Stomach smooth muscle (tissue), 2 donors: ENCODE data around the gene CPOX.

Source experiments
- H3K27ac ChIP-seq: one replicate; pipeline ENCODE4 v1.7.0; 2013; ENCODE audit warnings: mild to moderate bottlenecking, low read length, inconsistent platforms
- H3K27me3 ChIP-seq, 2 donors: one replicate each; pipeline ENCODE4 v1.7.0; 2013; ENCODE audit warnings: low read length in 2 of 2; ENCODE audit not compliant: insufficient read depth in 2 of 2, control insufficient read depth in 1 of 2
- H3K36me3 ChIP-seq, 2 donors: one replicate each; pipeline ENCODE4 v1.7.0; 2013; ENCODE audit warnings: low read length in 2 of 2; ENCODE audit not compliant: control insufficient read depth in 2 of 2, insufficient read depth in 2 of 2
- H3K4me1 ChIP-seq: one replicate; pipeline ENCODE4 v1.7.0; 2013; ENCODE audit warnings: low read length; ENCODE audit not compliant: control insufficient read depth, insufficient read depth
- H3K4me3 ChIP-seq, 2 donors: one replicate each; pipeline ENCODE4 v1.7.0; 2013; ENCODE audit warnings: low read length in 2 of 2
- H3K9ac ChIP-seq, 2 donors: one replicate each; pipeline ENCODE4 v1.7.0; 2013; ENCODE audit warnings: low read length in 2 of 2, mild to moderate bottlenecking in 1 of 2
- H3K9me3 ChIP-seq, 2 donors: one replicate each; pipeline ENCODE4 v1.7.0; 2013; ENCODE audit warnings: low read length in 2 of 2; ENCODE audit not compliant: control insufficient read depth in 2 of 2
- donor health status: healthy.
- donor health status: Pancreatic carcinoma.

CPOX gene

GRCh38 chr3:98612996-98613517 is 19.6 kb upstream of the CPOX start:
- H3K4me1 ChIP-seq = no peaks in the 10 kb centered on the region
- no peaks in the 10 kb centered on the region for H3K36me3 ChIP-seq
- no peaks in the 10 kb centered on the region for H3K9me3 ChIP-seq
- H3K4me3 ChIP-seq = no peak overlapping the region
- no peak overlapping the region for H3K9ac ChIP-seq
- no peak overlapping the region for H3K27ac ChIP-seq
- no peaks in the 10 kb centered on the region for H3K27me3 ChIP-seq

- Histone ChIP-seq H3K4me3 (no peak overlapping the region), H3K9me3 (no peaks in the 10 kb centered on the region), H3K27ac (no peak overlapping the region), H3K27me3 (no peaks in the 10 kb centered on the region), H3K9ac (no peak overlapping the region), H3K36me3 (no peaks in the 10 kb centered on the region), H3K4me1 (no peaks in the 10 kb centered on the region)
Observed at GRCh38 chr3:98612587-98612986, 19.2 kb upstream of the CPOX start.

GRCh38 chr3:98608029-98608428 is 14.6 kb upstream of the CPOX start:
- Histone ChIP-seq H3K9ac (no peak overlapping the region), H3K27ac (no peak overlapping the region), H3K4me3 (no peak overlapping the region), H3K27me3 (no peaks in the 10 kb centered on the region), H3K4me1 (no peaks in the 10 kb centered on the region), H3K36me3 (no peaks in the 10 kb centered on the region), H3K9me3 (no peaks in the 10 kb centered on the region)

- Histone ChIP-seq H3K4me1 (no peaks in the 10 kb centered on the region), H3K4me3 (no peak overlapping the region), H3K27me3 (no peaks in the 10 kb centered on the region), H3K9ac (no peak overlapping the region), H3K36me3 (no peaks in the 10 kb centered on the region), H3K27ac (no peak overlapping the region), H3K9me3 (no peaks in the 10 kb centered on the region)
Observed at GRCh38 chr3:98603580-98603979, 10.2 kb upstream of the CPOX start.

GRCh38 chr3:98602078-98602678 is 8.8 kb upstream of the CPOX start:
- no peaks in the 10 kb centered on the region for H3K27me3 ChIP-seq
- H3K27ac ChIP-seq = no peak overlapping the region
- H3K9ac ChIP-seq = no peak overlapping the region
- no peak overlapping the region for H3K4me3 ChIP-seq
- no peaks in the 10 kb centered on the region for H3K36me3 ChIP-seq
- no peaks in the 10 kb centered on the region for H3K4me1 ChIP-seq
- no peaks in the 10 kb centered on the region for H3K9me3 ChIP-seq

GRCh38 chr3:98601180-98601579 is 7.8 kb upstream of the CPOX start:
- H3K36me3 ChIP-seq = no peaks in the 10 kb centered on the region
- no peaks in the 10 kb centered on the region for H3K27me3 ChIP-seq
- no peaks in the 10 kb centered on the region for H3K4me1 ChIP-seq
- no peak overlapping the region for H3K27ac ChIP-seq
- H3K9ac ChIP-seq = no peak overlapping the region
- no peak overlapping the region for H3K4me3 ChIP-seq
- no peaks in the 10 kb centered on the region for H3K9me3 ChIP-seq

- H3K27me3 ChIP-seq = no peaks in the 10 kb centered on the region
- H3K9me3 ChIP-seq = no peaks in the 10 kb centered on the region
- no peak overlapping the region for H3K27ac ChIP-seq
- H3K36me3 ChIP-seq = no peaks in the 10 kb centered on the region
- no peak overlapping the region for H3K9ac ChIP-seq
- no peaks in the 10 kb centered on the region for H3K4me1 ChIP-seq
- H3K4me3 ChIP-seq = no peak overlapping the region
Observed at GRCh38 chr3:98600412-98601095, 7.1 kb upstream of the CPOX start.

- no peaks in the 10 kb centered on the region for H3K36me3 ChIP-seq
- H3K4me1 ChIP-seq = no peaks in the 10 kb centered on the region
- H3K27ac ChIP-seq = no peak overlapping the region
- no peak overlapping the region for H3K9ac ChIP-seq
- no peak overlapping the region for H3K4me3 ChIP-seq
- H3K9me3 ChIP-seq = no peaks in the 10 kb centered on the region
- H3K27me3 ChIP-seq = no peaks in the 10 kb centered on the region
Observed at GRCh38 chr3:98599647-98600411, 6.4 kb upstream of the CPOX start.

GRCh38 chr3:98598492-98598891 is 5.1 kb upstream of the CPOX start:
- no peaks in the 10 kb centered on the region for H3K4me1 ChIP-seq
- no peaks in the 10 kb centered on the region for H3K27me3 ChIP-seq
- H3K36me3 ChIP-seq = no peaks in the 10 kb centered on the region
- no peaks in the 10 kb centered on the region for H3K9me3 ChIP-seq
- no peak overlapping the region for H3K4me3 ChIP-seq
- H3K27ac ChIP-seq = no peak overlapping the region
- no peak overlapping the region for H3K9ac ChIP-seq

- Histone ChIP-seq H3K9ac (no peak overlapping the region), H3K27ac (no peak overlapping the region), H3K36me3 (no peaks in the 10 kb centered on the region), H3K9me3 (no peaks in the 10 kb centered on the region), H3K4me3 (no peak overlapping the region), H3K4me1 (peaks cover 4% of the 10 kb centered on the region), H3K27me3 (no peaks in the 10 kb centered on the region)
Observed at GRCh38 chr3:98596541-98597500, 3.4 kb upstream of the CPOX start.
